B cell (primary cell): ENCODE data around the gene SHC2. TPM values are rescaled to one million over a fixed set of nuclear protein-coding genes. Genes with fewer than 3 reads are reported as not detected.
"Not testable (repeated sequence)": the region's sequence is repeated elsewhere in the genome, so short reads cannot be mapped to it uniquely, and the experiment has no call there.

ENCODE experiments used
- ATAC-seq: fragments of 200-7000 bp; cut with Tn5 transposase; one replicate; pipeline ENCODE4 v1.10.0; 2021; ENCODE audit warnings: low read depth, mild to moderate bottlenecking, moderate number of reproducible peaks, moderate library complexity
- CTCF ChIA-PET: fragments of 350-600 bp; sonication (Branson Sonifier 250); formaldehyde crosslinking; loops from one replicate; lab custom pipeline; 2021; ENCODE audit warnings: antibody characterized with exemption, inconsistent platforms; lab: Charles Lee
- POLR2A ChIA-PET: fragments of 350-600 bp; sonication (Branson Sonifier 250); formaldehyde crosslinking; loops from one replicate; lab custom pipeline; 2021; ENCODE audit warnings: antibody characterized with exemption; lab: Charles Lee
- DNase-seq: peaks from one replicate; pipeline ENCODE4 v3.0.0; 2013
- H2AFZ ChIP-seq: 2 replicates; pipeline ENCODE4 v1.6.1; 2012; ENCODE audit warnings: mild to moderate bottlenecking, low read depth, low read length; ENCODE audit not compliant: insufficient read depth, poor library complexity, severe bottlenecking
- H3K27ac ChIP-seq, 2 donors: 1 replicate in 1 of 2; 2 replicates in 1 of 2; pipeline ENCODE4 v1.5.1; 2012 to 2013; ENCODE audit warnings: low read length in 2 of 2, mild to moderate bottlenecking in 2 of 2, moderate library complexity in 1 of 2
- H3K27me3 ChIP-seq, 4 experiments: fragments of 200-600 bp in 1 of 4; sonication (generic) in 1 of 4; replicated peaks in 1 of 4; 1 replicate in 2 of 4; 2 replicates in 2 of 4; pipeline versions ENCODE4 v1.6.1 to v1.7.0; 2013 to 2016; ENCODE audit warnings: low read length in 3 of 4, mild to moderate bottlenecking in 2 of 4, mixed read lengths in 1 of 4, moderate library complexity in 1 of 4; ENCODE audit not compliant: insufficient read depth in 4 of 4, control insufficient read depth in 3 of 4; ENCODE audit errors: control extremely low read depth in 1 of 4
- H3K36me3 ChIP-seq, 2 experiments: replicated peaks in 1 of 2; 1 replicate in 1 of 2; 2 replicates in 1 of 2; pipeline versions ENCODE4 v1.6.1 to v1.7.1; 2013; ENCODE audit warnings: low read length in 1 of 2; ENCODE audit not compliant: insufficient read depth in 2 of 2, control insufficient read depth in 1 of 2; ENCODE audit errors: control extremely low read depth in 1 of 2, extremely low read depth in 1 of 2
- H3K4me1 ChIP-seq, 2 donors: fragments of 200-600 bp in 1 of 2; sonication (generic) in 1 of 2; 1 replicate in 1 of 2; 2 replicates in 1 of 2; pipeline versions ENCODE4 v1.5.1 to v1.6.1; 2013 to 2017; ENCODE audit warnings: low read length in 2 of 2; ENCODE audit not compliant: control insufficient read depth in 2 of 2, insufficient read depth in 2 of 2
- H3K4me2 ChIP-seq: replicated peaks from 2 replicates; pipeline ENCODE3; 2012; ENCODE audit warnings: mild to moderate bottlenecking, low read depth, low read length; ENCODE audit not compliant: poor library complexity, severe bottlenecking
- H3K4me3 ChIP-seq, 5 experiments: fragments of 200-600 bp in 1 of 5; sonication (generic) in 1 of 5; 1 replicate in 3 of 5; 2 replicates in 2 of 5; pipeline versions ENCODE4 v1.5.1 to v1.7.0; 2011 to 2016; ENCODE audit warnings: low read length in 4 of 5, mild to moderate bottlenecking in 4 of 5, low read depth in 2 of 5, control low read depth in 1 of 5, moderate library complexity in 1 of 5; ENCODE audit not compliant: insufficient read depth in 1 of 5; ENCODE audit errors: control extremely low read depth in 1 of 5, extremely low read depth in 1 of 5
- H3K79me2 ChIP-seq: fragments of 200-600 bp; sonication (generic); one replicate; pipeline ENCODE4 v1.6.0; 2016; ENCODE audit warnings: low read length; ENCODE audit not compliant: control insufficient read depth, insufficient read depth
- H3K9ac ChIP-seq: fragments of 200-600 bp; sonication (generic); 2 replicates; pipeline ENCODE4 v1.6.1; 2017; ENCODE audit warnings: mild to moderate bottlenecking, low read length, moderate library complexity
- H3K9me3 ChIP-seq, 3 donors: one replicate each; pipeline versions ENCODE4 v1.6.1 to v1.7.1; 2013; ENCODE audit warnings: low read length in 2 of 3; ENCODE audit not compliant: control insufficient read depth in 2 of 3, insufficient read depth in 1 of 3; ENCODE audit errors: control extremely low read depth in 1 of 3
- H4K20me1 ChIP-seq: 2 replicates; pipeline ENCODE4 v1.6.0; 2012; ENCODE audit warnings: mild to moderate bottlenecking, low read length; ENCODE audit not compliant: insufficient read depth, control insufficient read depth, poor library complexity, severe bottlenecking
- H3K27ac Mint-ChIP-seq: one replicate; pipeline ENCODE4 v1.8.0; 2021; ENCODE audit warnings: mixed read lengths
- H3K27me3 Mint-ChIP-seq: one replicate; pipeline ENCODE4 v1.8.0; 2021; ENCODE audit warnings: mixed read lengths
- H3K4me1 Mint-ChIP-seq: one replicate; pipeline ENCODE4 v1.8.0; 2021; ENCODE audit warnings: mixed read lengths
- H3K4me3 Mint-ChIP-seq: one replicate; pipeline ENCODE4 v1.8.0; 2021; ENCODE audit warnings: mixed read lengths
- H3K9me3 Mint-ChIP-seq: one replicate; pipeline ENCODE4 v1.8.0; 2022; ENCODE audit warnings: mixed read lengths; ENCODE audit not compliant: insufficient read depth
- CTCF ChIP-seq: fragments of 200-600 bp; IDR thresholded peaks from one replicate; pipeline ENCODE4 v1.8.0; 2022; ENCODE audit warnings: antibody characterized with exemption, mild to moderate bottlenecking
- EZH2 ChIP-seq: IDR thresholded peaks from 2 replicates; pipeline ENCODE4 v1.6.1; 2012; ENCODE audit warnings: borderline replicate concordance, low read depth, mild to moderate bottlenecking, moderate library complexity, low read length; ENCODE audit not compliant: insufficient read depth, poor library complexity, severe bottlenecking
- WGBS: methylation state at CpG from one replicate; pipeline ENCODE4 v1.1.5; 2013; ENCODE audit warnings: missing lambda C conversion rate; ENCODE audit not compliant: insufficient coverage; 5-methylcytosine and 5-hydroxymethylcytosine counted together
- intact Hi-C: fragments of 100-400 bp; cut with micrococcal nuclease; formaldehyde crosslinking; loops from one replicate; pipeline ENCODE4 v1.10.0; 2022
- polyA plus RNA-seq: library from polyadenylated mRNA; depleted of rRNA; stranded (reverse); fragments of >200 nt; gene quantifications from 2 replicates; pipeline ENCODE4 v1.2.3, GENCODE V29; 2012
- total RNA-seq, 2 donors: library from RNA; stranded (reverse); fragments of 120-200 nt in 1 of 2; gene quantifications; 1 replicate in 1 of 2; 2 replicates in 1 of 2; pipeline versions ENCODE4 v1.2.3 to v1.2.4, GENCODE V29; 2013 to 2022

SHC2 gene
- total and polyA plus RNA-seq, 2 donors (not counting 1 experiment from before 2014, with no cell fraction given), result 0.19 TPM; not detected in 1

- Mint-ChIP-seq H3K27ac (no peak overlapping the region), H3K27me3 (peaks cover 5% of the 10 kb centered on the region), H3K4me1 (no peaks in the 10 kb centered on the region), H3K4me3 (no peak overlapping the region), H3K9me3 (no peaks in the 10 kb centered on the region)
- Histone ChIP-seq H3K36me3 (no peaks in the 10 kb centered on the region), H3K4me3 (no peak overlapping the region), H3K4me1 (no peaks in the 10 kb centered on the region), H3K9ac (no peak overlapping the region), H3K4me2 (no peak overlapping the region), H2AFZ (no peak overlapping the region), H3K27me3 (peaks cover 0 to 2% (median 0%) of the 10 kb centered on the region in 4 experiments), H3K79me2 (no peaks in the 10 kb centered on the region), H4K20me1 (no peaks in the 10 kb centered on the region), H3K9me3 (peaks cover 0 to 28% (median 0%) of the 10 kb centered on the region in 3 donors), H3K27ac (no peak overlapping the region)
- WGBS, result 92% methylated on average over 16 of the region's 16 CpGs
- no peak for DNase-seq
- intact Hi-C loops, result no loop called here
- ChIA-PET POLR2A (no interaction called here), CTCF (no interaction called here)
- ATAC-seq, result no peak
- TF ChIP-seq EZH2, result no peak
- TF ChIP-seq CTCF, result no peak
Measured at GRCh38 chr19:452829-453228, 8.0 kb downstream of the SHC2 start.

GRCh38 chr19:450912-451481 lies 9.8 kb downstream of the SHC2 start:
- WGBS, result 97% methylated on average over 32 of the region's 33 CpGs

More at GRCh38 chr19:450912-451481, 9.8 kb downstream of the SHC2 start:
- H3K4me1 Mint-ChIP-seq, intact Hi-C loops, H3K4me2 ChIP-seq, H3K27ac Mint-ChIP-seq, H3K9me3 Mint-ChIP-seq, H3K9ac ChIP-seq, H3K27ac ChIP-seq, H4K20me1 ChIP-seq, CTCF ChIA-PET, H3K27me3 ChIP-seq, DNase-seq, H3K4me3 ChIP-seq, H3K79me2 ChIP-seq, POLR2A ChIA-PET, H2AFZ ChIP-seq, H3K27me3 Mint-ChIP-seq, ATAC-seq, H3K36me3 ChIP-seq, H3K4me1 ChIP-seq, H3K4me3 Mint-ChIP-seq: not testable (repeated sequence)
- H3K9me3 ChIP-seq, result peaks cover 0 to 25% (median 0%) of the 10 kb centered on the region in 3 donors
